Kidney (tissue), 14 donors: ENCODE results near the gene MPLKIP. TPM values are rescaled to one million over a fixed set of nuclear protein-coding genes. Genes with fewer than 3 reads are reported as not detected.

Source experiments
- DNase-seq, 5 donors: peaks; one replicate each; pipeline ENCODE4 v3.0.0-alpha.2; 2013 to 2020
- FAIRE-seq: peaks from 2 replicates; lab custom pipeline; 2012; peaks lifted over from hg19 to GRCh38; lab: Jason Lieb, UNC
- H3K27ac ChIP-seq, 2 donors: one replicate each; pipeline ENCODE4 v1.7.0; 2013; ENCODE audit warnings: low read depth in 2 of 2, low read length in 2 of 2, inconsistent platforms in 1 of 2
- H3K27me3 ChIP-seq: one replicate; pipeline ENCODE4 v1.7.1; 2013; ENCODE audit warnings: low read length, inconsistent platforms; ENCODE audit not compliant: control insufficient read depth, insufficient read depth
- H3K36me3 ChIP-seq, 3 donors: one replicate each; pipeline versions ENCODE4 v1.7.0 to v1.7.1; 2013; ENCODE audit warnings: low read length in 3 of 3, control low read depth in 1 of 3, inconsistent platforms in 1 of 3; ENCODE audit not compliant: insufficient read depth in 3 of 3, control insufficient read depth in 2 of 3
- H3K4me1 ChIP-seq, 3 donors: one replicate each; pipeline versions ENCODE4 v1.7.0 to v1.7.1; 2013; ENCODE audit warnings: low read length in 3 of 3, inconsistent platforms in 1 of 3, low read depth in 1 of 3; ENCODE audit not compliant: control insufficient read depth in 2 of 3, insufficient read depth in 2 of 3
- H3K4me3 ChIP-seq, 3 donors: one replicate each; pipeline versions ENCODE4 v1.7.0 to v1.8.1; 2013; ENCODE audit warnings: low read length in 3 of 3, control low read depth in 1 of 3, inconsistent platforms in 1 of 3
- H3K9ac ChIP-seq, 3 donors: one replicate each; pipeline versions ENCODE4 v1.7.0 to v1.7.1; 2013; ENCODE audit warnings: low read length in 3 of 3, control low read depth in 1 of 3, inconsistent platforms in 1 of 3
- H3K9me3 ChIP-seq, 3 donors: one replicate each; pipeline versions ENCODE4 v1.7.0 to v1.7.1; 2013; ENCODE audit warnings: low read length in 3 of 3, control low read depth in 1 of 3, inconsistent platforms in 1 of 3; ENCODE audit not compliant: control insufficient read depth in 2 of 3, insufficient read depth in 1 of 3
- CTCF ChIP-seq: IDR thresholded peaks from 3 replicates; pipeline ENCODE4 v1.5.1; 2012; ENCODE audit warnings: mild to moderate bottlenecking, moderate library complexity, borderline replicate concordance; ENCODE audit not compliant: insufficient read depth; ENCODE audit errors: extremely low read depth
- intact Hi-C: fragments of 100-400 bp; cut with DNase I; formaldehyde crosslinking; loops from one replicate; pipeline ENCODE4 v1.11.1; 2022
- polyA plus RNA-seq: library from polyadenylated mRNA; stranded (reverse); fragments of 350-450 nt; fragmentation: Illumina TruSeq; extraction: RNeasy Lipid Tissue Mini Kit (QIAGEN cat#74804); gene quantifications from one replicate; pipeline ENCODE4 v1.2.3, GENCODE V29; 2014; ENCODE audit warnings: low read depth, low replicate concordance; ENCODE audit not compliant: insufficient read depth
- total RNA-seq: library from RNA; stranded (reverse); fragmentation: NEBNext Ultra II Directional; extraction: Animal tissue kit (Norgen Biotek cat#: 25700); gene quantifications from one replicate; pipeline ENCODE4 v1.2.1, GENCODE V29; 2021
- donor health status: control.
- donor health status: control.
- donor health status: control.
- donor health status: control.
- donor health status: control.
- donor health status: DM: yes; HTN: yes; CAD: no.
- donor health status: Normal renal cell carcinoma (clear cell type).

MPLKIP gene
- total and polyA plus RNA-seq, 2 donors from 2014 or later, result 32.1 to 58.7 TPM

GRCh38 chr7:40138973-40139372 is 4.6 kb upstream of the MPLKIP start:
- H3K4me1 ChIP-seq, result no peaks in the 10 kb centered on the region
- intact Hi-C loops, result no loop called here
- H3K27me3 ChIP-seq, result no peaks in the 10 kb centered on the region
- no peaks in the 10 kb centered on the region for H3K9me3 ChIP-seq
- H3K4me3 ChIP-seq, result no peak overlapping the region
- no peak for DNase-seq
- FAIRE-seq, result no peak
- TF ChIP-seq CTCF, result no peak
- H3K9ac ChIP-seq, result no peak overlapping the region
- no peak overlapping the region for H3K27ac ChIP-seq
- H3K36me3 ChIP-seq, result no peaks in the 10 kb centered on the region

- no peak for DNase-seq
- Histone ChIP-seq H3K4me1 (no peaks in the 10 kb centered on the region), H3K36me3 (no peaks in the 10 kb centered on the region), H3K4me3 (no peak overlapping the region), H3K27me3 (no peaks in the 10 kb centered on the region), H3K9ac (no peak overlapping the region), H3K27ac (no peak overlapping the region), H3K9me3 (no peaks in the 10 kb centered on the region)
- FAIRE-seq, result no peak
- intact Hi-C loops, result no loop called here
- TF ChIP-seq CTCF, result no peak
Measured at GRCh38 chr7:40137563-40137962, 3.1 kb upstream of the MPLKIP start.

GRCh38 chr7:40135317-40135610 is 842 bp upstream of the MPLKIP start:
- no peak for TF ChIP-seq CTCF
- Histone ChIP-seq H3K4me3 (peak overlapping the region; percentile 40 to 91 (median 89)), H3K9ac (peak overlapping the region in 2 of 3 donors; percentile 64 to 87), H3K36me3 (no peaks in the 10 kb centered on the region), H3K9me3 (no peaks in the 10 kb centered on the region), H3K27ac (peak overlapping the region; percentile 92 to 99), H3K4me1 (peaks cover 0 to 4% (median 0%) of the 10 kb centered on the region in 3 donors), H3K27me3 (no peaks in the 10 kb centered on the region)
- DNase-seq (no peak), FAIRE-seq (no peak)
- intact Hi-C loops, result no loop called here
